OCI-LY3 (cell line): ENCODE measurements around the gene COL1A1.

Experiments
- EZH2phosphoT487 ChIP-seq: fragments of 200-600 bp; shearing (Covaris generic); IDR thresholded peaks from 2 replicates; pipeline ENCODE4 v1.6.1; 2018; ENCODE audit warnings: antibody characterized with exemption, mixed run types, low read depth
- TF ChIP-seq, protein P1 (sequence below): fragments of 200-600, 300-600 bp; sonication (generic); IDR thresholded peaks from 2 replicates; pipeline ENCODE4 v1.5.1; 2014; ENCODE audit warnings: antibody characterized with exemption, low read length, low read depth

DNA sequence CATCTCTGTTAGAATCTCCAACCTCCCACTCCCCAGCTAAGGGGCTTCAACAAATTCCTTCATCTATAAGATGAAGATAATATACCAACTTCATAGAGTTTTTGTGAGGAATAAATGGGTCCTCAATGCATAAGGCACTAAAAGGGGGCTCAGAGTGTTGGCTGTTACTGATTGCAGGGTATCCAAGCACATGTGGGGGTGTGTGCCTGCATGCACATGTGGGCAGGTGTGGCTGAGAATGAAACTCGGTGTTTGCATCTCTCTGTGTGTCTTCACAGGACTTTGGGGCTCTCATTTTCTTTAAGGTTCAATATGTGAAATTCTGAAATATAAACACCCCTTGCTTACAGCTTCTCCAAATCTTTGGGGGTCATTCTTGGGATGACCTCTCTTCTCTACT lies 46.8 kb downstream of the COL1A1 start:
- TF ChIP-seq, protein P1, sequence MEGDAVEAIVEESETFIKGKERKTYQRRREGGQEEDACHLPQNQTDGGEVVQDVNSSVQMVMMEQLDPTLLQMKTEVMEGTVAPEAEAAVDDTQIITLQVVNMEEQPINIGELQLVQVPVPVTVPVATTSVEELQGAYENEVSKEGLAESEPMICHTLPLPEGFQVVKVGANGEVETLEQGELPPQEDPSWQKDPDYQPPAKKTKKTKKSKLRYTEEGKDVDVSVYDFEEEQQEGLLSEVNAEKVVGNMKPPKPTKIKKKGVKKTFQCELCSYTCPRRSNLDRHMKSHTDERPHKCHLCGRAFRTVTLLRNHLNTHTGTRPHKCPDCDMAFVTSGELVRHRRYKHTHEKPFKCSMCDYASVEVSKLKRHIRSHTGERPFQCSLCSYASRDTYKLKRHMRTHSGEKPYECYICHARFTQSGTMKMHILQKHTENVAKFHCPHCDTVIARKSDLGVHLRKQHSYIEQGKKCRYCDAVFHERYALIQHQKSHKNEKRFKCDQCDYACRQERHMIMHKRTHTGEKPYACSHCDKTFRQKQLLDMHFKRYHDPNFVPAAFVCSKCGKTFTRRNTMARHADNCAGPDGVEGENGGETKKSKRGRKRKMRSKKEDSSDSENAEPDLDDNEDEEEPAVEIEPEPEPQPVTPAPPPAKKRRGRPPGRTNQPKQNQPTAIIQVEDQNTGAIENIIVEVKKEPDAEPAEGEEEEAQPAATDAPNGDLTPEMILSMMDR, result no peak
- TF ChIP-seq EZH2phosphoT487, result no peak
